NCI-H2227 (cell line): ENCODE measurements around the gene CACNA1F.
A peak's percentile ranks its signal among the peaks of the same experiment; 100 is the strongest.

Experiments used
- DNase-seq: peaks from one replicate; lab custom pipeline; 2025; ENCODE audit not compliant: unreplicated experiment; lab: John Stamatoyannopoulos, UW

CACNA1F gene

GRCh38 chrX:49155900-49156837, 77.0 kb downstream of the CACNA1F start:
- peak; percentile 96 for DNase-seq

- peak; percentile 88 for DNase-seq
Measured at GRCh38 chrX:49155243-49155899, 77.8 kb downstream of the CACNA1F start.
